K562 (cell line): ENCODE results near the gene SLC25A5. TPM values are rescaled to one million over a fixed set of nuclear protein-coding genes. Genes with fewer than 3 reads are reported as not detected.

Experiments
- HMGXB4 ChIP-seq: sonication (generic); formaldehyde crosslinking; IDR thresholded peaks from 2 replicates; pipeline ENCODE4 v1.8.1; 2023; ENCODE audit warnings: mild to moderate bottlenecking, missing genetic modification reagents
- KAT8 ChIP-seq: fragments of 450-650 bp; IDR thresholded peaks from 2 replicates; pipeline ENCODE4 v1.6.1; 2016; ENCODE audit warnings: low read depth, mild to moderate bottlenecking
- KLF13 ChIP-seq: fragments of 450-650 bp; IDR thresholded peaks from 2 replicates; pipeline ENCODE4 v1.6.1; 2016; ENCODE audit warnings: missing genetic modification characterization, low read depth, mild to moderate bottlenecking, missing compliant biosample characterization, moderate library complexity, borderline replicate concordance
- NCOA4 ChIP-seq: fragments of 450-650 bp; IDR thresholded peaks from 2 replicates; pipeline ENCODE4 v1.6.1; 2018; ENCODE audit warnings: mild to moderate bottlenecking; ENCODE audit not compliant: partially characterized antibody
- SMAD3 ChIP-seq: fragments of 450-650 bp; formaldehyde crosslinking; conservative IDR thresholded peaks from 2 replicates; pipeline ENCODE4 v1.4.0; 2020; ENCODE audit warnings: mild to moderate bottlenecking
- VEZF1 ChIP-seq: fragments of 200-800 bp; sonication (Bioruptor generic); IDR thresholded peaks from 2 replicates; pipeline ENCODE4 v1.6.1; 2017; ENCODE audit warnings: missing genetic modification characterization, missing compliant biosample characterization
- ZNF121 ChIP-seq: sonication (generic); formaldehyde crosslinking; conservative IDR thresholded peaks from 2 replicates; pipeline ENCODE4 v1.8.0; 2022; ENCODE audit warnings: missing genetic modification reagents
- ZNF232 ChIP-seq: sonication (generic); formaldehyde crosslinking; IDR thresholded peaks from 2 replicates; pipeline ENCODE4 v1.8.0; 2022; ENCODE audit warnings: mild to moderate bottlenecking, missing genetic modification reagents
- ZNF318 ChIP-seq, 2 experiments: fragments of 450-650 bp; IDR thresholded peaks; 2 replicates each; pipeline ENCODE4 v1.6.1; 2016; ENCODE audit warnings: mild to moderate bottlenecking in 2 of 2, borderline replicate concordance in 1 of 2, low read depth in 1 of 2, moderate library complexity in 1 of 2
- polyA plus RNA-seq, 8 experiments: library from polyadenylated mRNA; depleted of rRNA in 4 of 8; stranded (reverse) in 5 of 8; unstranded in 3 of 8; fragments of >200 nt; fragmentation: Nextera tagmentation in 2 of 8; fragmentation: Illumina TruSeq in 1 of 8; extraction: Ambion mirVana in 2 of 8; extraction: Trizol in 1 of 8; gene quantifications; 2 replicates each; pipeline versions ENCODE4 v1.2.1 to v1.2.3, GENCODE V29; 2011 to 2014; ENCODE audit warnings: inconsistent platforms in 1 of 8, missing spikeins in 1 of 8
- total RNA-seq, 7 experiments: library from RNA; depleted of rRNA in 6 of 7; stranded (reverse); fragments of >200 nt in 6 of 7; fragmentation: Illumina TruSeq in 2 of 7; extraction: Trizol in 2 of 7; gene quantifications; 2 replicates each; pipeline versions ENCODE4 v1.2.1 to v1.2.3, GENCODE V29; 2011 to 2021; ENCODE audit warnings: low replicate concordance in 1 of 7
- TF ChIP-seq, protein P1 (sequence below), 2 experiments: fragments of 450-650 bp in 1 of 2; sonication (generic) in 1 of 2; formaldehyde crosslinking in 1 of 2; IDR thresholded peaks in 1 of 2; conservative IDR thresholded peaks in 1 of 2; 2 replicates each; pipeline versions ENCODE4 v1.6.1 to v1.8.1; 2016 to 2023; ENCODE audit warnings: mild to moderate bottlenecking in 2 of 2, moderate library complexity in 2 of 2, inconsistent platforms in 1 of 2, missing genetic modification reagents in 1 of 2
- TF ChIP-seq, protein P2 (sequence below): fragments of 250-450 bp; sonication (Bioruptor Pico); IDR thresholded peaks from 2 replicates; pipeline ENCODE4 v1.8.0; 2022; ENCODE audit warnings: inconsistent platforms

Gene SLC25A5
- total and polyA plus RNA-seq, 9 of the 15 experiments (the other 6 are each of a cell fraction or from before 2014, with no cell fraction given): 470 to 5,247 (median 596) TPM

GRCh38 chrX:119467842-119468550 lies at the start of gene SLC25A5 (continued):
- TF ChIP-seq, protein P1, sequence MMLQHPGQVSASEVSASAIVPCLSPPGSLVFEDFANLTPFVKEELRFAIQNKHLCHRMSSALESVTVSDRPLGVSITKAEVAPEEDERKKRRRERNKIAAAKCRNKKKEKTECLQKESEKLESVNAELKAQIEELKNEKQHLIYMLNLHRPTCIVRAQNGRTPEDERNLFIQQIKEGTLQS (IDR thresholded peaks at IDR 0.05): peak; percentile 16; the same call in 1 of the 2 replicates
- TF ChIP-seq, protein P1 (CRISPR knock-in tag; conservative IDR thresholded peaks at IDR 0.05): no peak
- no peak for TF ChIP-seq ZNF232 (CRISPR knock-in tag)
- no peak for TF ChIP-seq NCOA4
- no peak for TF ChIP-seq KLF13 (tag)
- no peak for TF ChIP-seq HMGXB4 (CRISPR knock-in tag)
- no peak for TF ChIP-seq KAT8
- peak; percentile 38; the same call in 1 of the 2 replicates for TF ChIP-seq VEZF1
- TF ChIP-seq SMAD3: no peak
- TF ChIP-seq, protein P2, sequence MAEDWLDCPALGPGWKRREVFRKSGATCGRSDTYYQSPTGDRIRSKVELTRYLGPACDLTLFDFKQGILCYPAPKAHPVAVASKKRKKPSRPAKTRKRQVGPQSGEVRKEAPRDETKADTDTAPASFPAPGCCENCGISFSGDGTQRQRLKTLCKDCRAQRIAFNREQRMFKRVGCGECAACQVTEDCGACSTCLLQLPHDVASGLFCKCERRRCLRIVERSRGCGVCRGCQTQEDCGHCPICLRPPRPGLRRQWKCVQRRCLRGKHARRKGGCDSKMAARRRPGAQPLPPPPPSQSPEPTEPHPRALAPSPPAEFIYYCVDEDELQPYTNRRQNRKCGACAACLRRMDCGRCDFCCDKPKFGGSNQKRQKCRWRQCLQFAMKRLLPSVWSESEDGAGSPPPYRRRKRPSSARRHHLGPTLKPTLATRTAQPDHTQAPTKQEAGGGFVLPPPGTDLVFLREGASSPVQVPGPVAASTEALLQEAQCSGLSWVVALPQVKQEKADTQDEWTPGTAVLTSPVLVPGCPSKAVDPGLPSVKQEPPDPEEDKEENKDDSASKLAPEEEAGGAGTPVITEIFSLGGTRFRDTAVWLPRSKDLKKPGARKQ: no peak
- TF ChIP-seq ZNF318 (IDR thresholded peaks at IDR 0.05; ENCODE audit: borderline replicate concordance in 1 of 2, low read depth in 1 of 2): no peak
- no peak for TF ChIP-seq ZNF121 (CRISPR knock-in tag)
